Measurements from ENCODE around the gene TP53INP2. TPM values are rescaled to one million over a fixed set of nuclear protein-coding genes. Genes with fewer than 3 reads are reported as not detected.

Gene TP53INP2
- total and polyA plus RNA-seq, 9 of the 15 experiments (the other 6 are each of a cell fraction or from before 2014, with no cell fraction given) = 0.43 to 5.0 (median 1.3) TPM

DNA sequence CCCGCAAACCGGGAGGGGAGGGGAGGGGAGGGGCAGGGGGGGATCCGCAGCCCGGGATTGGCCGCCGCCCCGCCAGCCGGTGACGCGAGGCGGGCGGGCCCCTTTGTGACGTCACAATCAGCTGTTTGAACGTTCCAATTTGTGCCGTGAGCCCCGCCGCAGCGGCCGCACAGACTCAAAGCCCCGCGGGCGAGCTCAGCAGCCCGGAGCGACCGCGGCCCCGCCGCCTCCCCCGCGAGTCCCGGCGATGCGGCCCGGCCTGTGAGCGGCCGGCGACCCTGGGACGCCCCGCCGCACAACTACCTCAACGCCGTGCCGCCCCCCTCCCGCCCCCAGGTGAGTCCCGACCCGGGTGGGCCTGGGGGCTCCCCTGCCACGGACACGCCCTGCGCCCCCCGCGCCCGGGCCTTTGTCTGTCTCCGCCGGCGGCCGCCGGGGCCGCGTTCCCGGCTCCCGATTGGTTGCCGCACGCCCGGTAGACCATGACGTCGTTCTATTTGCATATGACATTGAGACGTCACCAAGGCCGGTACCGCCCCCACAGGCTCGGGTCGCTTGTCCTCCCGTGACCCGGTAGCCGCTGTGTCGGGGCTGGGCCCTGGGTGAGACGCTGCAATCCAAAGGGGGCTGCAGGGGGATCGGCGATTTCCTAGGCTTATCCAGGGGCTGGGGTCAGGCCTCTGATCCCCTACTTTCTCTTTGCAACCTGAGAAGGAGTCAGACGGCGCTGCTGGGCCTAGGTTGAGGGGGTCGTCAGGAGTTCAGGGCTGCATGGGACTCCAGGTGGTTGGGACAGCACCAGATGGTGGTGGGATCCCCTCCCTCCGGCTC lies at the start of gene TP53INP2 (continued):
- TF ChIP-seq ZNF133 (CRISPR knock-in tag; IDR thresholded peaks at IDR 0.05) (no peak), SRF (CRISPR knock-in tag; IDR thresholded peaks at IDR 0.05) (no peak), ZNF12 (CRISPR knock-in tag; IDR thresholded peaks at IDR 0.05) (no peak), HEY1 (CRISPR knock-in tag; IDR thresholded peaks at IDR 0.05; ENCODE audit: borderline replicate concordance) (no peak), ZNF165 (CRISPR knock-in tag; IDR thresholded peaks at IDR 0.05; ENCODE audit: borderline replicate concordance) (no peak), ATF7 (IDR thresholded peaks at IDR 0.05) (peak; percentile 96), LARP7 (IDR thresholded peaks at IDR 0.05) (no peak), MTA3 (IDR thresholded peaks at IDR 0.05; ENCODE audit: borderline replicate concordance) (peak; percentile 66; the same call in 1 of the 2 replicates), MCM7 (IDR thresholded peaks at IDR 0.05) (no peak), STAG1 (CRISPR knock-in tag; IDR thresholded peaks at IDR 0.05; ENCODE audit: borderline replicate concordance) (0 out of 2 replicates have a peak, but pooled peaks have one; percentile 14), RNF2 (IDR thresholded peaks at IDR 0.05) (no peak), ZNF449 (CRISPR knock-in tag; IDR thresholded peaks at IDR 0.05) (no peak), KHSRP (IDR thresholded peaks at IDR 0.05) (no peak), NR2C2 (CRISPR knock-in tag; IDR thresholded peaks at IDR 0.05) (no peak), NR2C2 (tag; IDR thresholded peaks at IDR 0.05) (peak; percentile 86), KAT7 (CRISPR knock-in tag; IDR thresholded peaks at IDR 0.05; ENCODE audit: borderline replicate concordance) (no peak), ZNF140 (CRISPR knock-in tag; IDR thresholded peaks at IDR 0.05) (no peak), PML (IDR thresholded peaks at IDR 0.05; ENCODE audit: low read length) (no peak), PHB2 (IDR thresholded peaks at IDR 0.05; ENCODE audit: low read depth) (no peak; the same call in 1 of the 2 replicates), ZNF589 (CRISPR knock-in tag; IDR thresholded peaks at IDR 0.05; ENCODE audit: low read depth) (no peak; the same call in 1 of the 2 replicates), ZNF79 (CRISPR knock-in tag; IDR thresholded peaks at IDR 0.05; ENCODE audit: low read depth) (no peak)
- TF ChIP-seq, protein P1, sequence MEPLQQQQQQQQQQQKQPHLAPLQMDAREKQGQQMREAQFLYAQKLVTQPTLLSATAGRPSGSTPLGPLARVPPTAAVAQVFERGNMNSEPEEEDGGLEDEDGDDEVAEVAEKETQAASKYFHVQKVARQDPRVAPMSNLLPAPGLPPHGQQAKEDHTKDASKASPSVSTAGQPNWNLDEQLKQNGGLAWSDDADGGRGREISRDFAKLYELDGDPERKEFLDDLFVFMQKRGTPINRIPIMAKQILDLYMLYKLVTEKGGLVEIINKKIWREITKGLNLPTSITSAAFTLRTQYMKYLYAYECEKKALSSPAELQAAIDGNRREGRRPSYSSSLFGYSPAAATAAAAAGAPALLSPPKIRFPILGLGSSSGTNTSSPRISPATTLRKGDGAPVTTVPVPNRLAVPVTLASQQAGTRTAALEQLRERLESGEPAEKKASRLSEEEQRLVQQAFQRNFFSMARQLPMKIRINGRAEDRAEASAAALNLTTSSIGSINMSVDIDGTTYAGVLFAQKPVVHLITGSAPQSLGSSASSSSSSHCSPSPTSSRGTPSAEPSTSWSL (CRISPR knock-in tag; IDR thresholded peaks at IDR 0.05; ENCODE audit: borderline replicate concordance) = no peak
- TF ChIP-seq, protein P2, sequence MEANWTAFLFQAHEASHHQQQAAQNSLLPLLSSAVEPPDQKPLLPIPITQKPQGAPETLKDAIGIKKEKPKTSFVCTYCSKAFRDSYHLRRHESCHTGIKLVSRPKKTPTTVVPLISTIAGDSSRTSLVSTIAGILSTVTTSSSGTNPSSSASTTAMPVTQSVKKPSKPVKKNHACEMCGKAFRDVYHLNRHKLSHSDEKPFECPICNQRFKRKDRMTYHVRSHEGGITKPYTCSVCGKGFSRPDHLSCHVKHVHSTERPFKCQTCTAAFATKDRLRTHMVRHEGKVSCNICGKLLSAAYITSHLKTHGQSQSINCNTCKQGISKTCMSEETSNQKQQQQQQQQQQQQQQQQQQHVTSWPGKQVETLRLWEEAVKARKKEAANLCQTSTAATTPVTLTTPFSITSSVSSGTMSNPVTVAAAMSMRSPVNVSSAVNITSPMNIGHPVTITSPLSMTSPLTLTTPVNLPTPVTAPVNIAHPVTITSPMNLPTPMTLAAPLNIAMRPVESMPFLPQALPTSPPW (CRISPR knock-in tag; IDR thresholded peaks at IDR 0.05) = peak; percentile 95
- TF ChIP-seq, protein P3, sequence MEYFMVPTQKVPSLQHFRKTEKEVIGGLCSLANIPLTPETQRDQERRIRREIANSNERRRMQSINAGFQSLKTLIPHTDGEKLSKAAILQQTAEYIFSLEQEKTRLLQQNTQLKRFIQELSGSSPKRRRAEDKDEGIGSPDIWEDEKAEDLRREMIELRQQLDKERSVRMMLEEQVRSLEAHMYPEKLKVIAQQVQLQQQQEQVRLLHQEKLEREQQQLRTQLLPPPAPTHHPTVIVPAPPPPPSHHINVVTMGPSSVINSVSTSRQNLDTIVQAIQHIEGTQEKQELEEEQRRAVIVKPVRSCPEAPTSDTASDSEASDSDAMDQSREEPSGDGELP (CRISPR knock-in tag; IDR thresholded peaks at IDR 0.05; ENCODE audit: borderline replicate concordance) = peak; percentile 98
